Embryonic facial prominence (tissue), 1 donor: ENCODE measurements around the gene DDX19B.
"Not testable (repeated sequence)": the region's sequence is repeated elsewhere in the genome, so short reads cannot be mapped to it uniquely, and the experiment has no call there.

Experiments used
- DNase-seq: peaks from one replicate; pipeline ENCODE4 v3.0.0-alpha.2; 2016; ENCODE audit errors: extremely low spot score

Gene DDX19B

DNA sequence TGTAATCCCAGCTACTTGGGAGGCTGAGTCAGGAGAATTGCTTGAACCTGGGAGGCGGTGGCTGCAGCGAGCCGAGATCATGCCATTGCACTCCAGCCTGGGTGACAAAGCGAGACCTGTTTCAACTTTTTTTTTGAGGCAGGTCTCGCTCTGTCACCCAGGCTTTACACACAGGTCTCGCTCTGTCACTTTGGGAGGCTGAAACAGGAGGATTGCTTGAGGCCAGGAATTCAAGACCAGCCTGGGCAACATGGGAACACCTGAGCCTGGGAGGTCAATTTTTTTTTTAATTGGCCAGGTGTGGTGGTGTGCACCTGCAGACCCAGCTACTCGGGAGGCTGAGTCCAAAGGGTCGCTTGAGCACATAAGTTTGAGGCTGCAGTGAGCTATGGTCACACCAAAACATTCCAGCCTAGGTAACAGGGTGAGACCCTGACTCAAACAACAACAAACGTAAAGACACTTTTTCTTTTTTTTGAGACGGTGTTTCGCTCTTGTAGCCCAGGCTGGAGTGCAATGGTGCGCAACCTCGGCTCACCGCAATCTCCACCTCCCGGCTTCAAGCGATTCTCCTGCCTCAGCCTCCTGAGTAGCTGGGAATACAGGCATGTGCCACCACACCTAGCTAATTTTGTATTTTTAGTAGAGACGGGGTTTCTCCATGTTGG, 11.5 kb upstream of the DDX19B start:
- not testable (repeated sequence) for DNase-seq

- DNase-seq, result peak; percentile 98
Observed at GRCh38 chr16:70289229-70290094, 9.5 kb upstream of the DDX19B start, which contains the start of gene AARS1. Gene AARS1 (minus strand): TSS chr16:70289506. CDS start chr16:70282763, 6,743 bp downstream.

DNA sequence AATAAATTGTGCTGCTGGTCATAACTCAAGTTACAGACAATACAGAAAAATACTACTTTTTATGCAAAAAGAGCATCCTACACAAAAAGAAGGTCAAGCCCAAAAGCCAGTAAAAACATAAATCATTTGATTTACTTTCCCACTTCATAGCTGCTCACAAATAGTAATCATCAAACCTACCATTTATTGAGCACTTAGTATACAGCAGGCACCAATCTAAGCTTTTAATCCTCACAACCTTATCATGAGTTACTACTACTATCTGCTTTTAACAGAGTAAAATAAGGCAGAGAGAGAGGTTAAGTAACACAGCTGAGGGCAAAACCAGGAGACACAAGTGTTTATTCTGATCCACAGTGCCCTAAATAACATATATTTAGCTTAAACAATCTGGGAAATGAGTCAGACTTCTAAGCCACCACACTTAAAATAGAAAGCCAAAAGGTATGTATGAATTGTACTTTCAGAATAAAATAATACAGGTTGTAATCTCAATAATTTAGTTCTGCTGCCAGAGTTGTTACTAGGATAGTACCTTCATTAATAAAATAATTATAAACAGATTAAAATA, 8.0 kb upstream of the DDX19B start:
- no peak for DNase-seq

- not testable (repeated sequence) for DNase-seq
Observed at GRCh38 chr16:70292148-70292547, 6.8 kb upstream of the DDX19B start.

- no peak for DNase-seq
Observed at GRCh38 chr16:70294385-70295025, 4.5 kb upstream of the DDX19B start.

DNA sequence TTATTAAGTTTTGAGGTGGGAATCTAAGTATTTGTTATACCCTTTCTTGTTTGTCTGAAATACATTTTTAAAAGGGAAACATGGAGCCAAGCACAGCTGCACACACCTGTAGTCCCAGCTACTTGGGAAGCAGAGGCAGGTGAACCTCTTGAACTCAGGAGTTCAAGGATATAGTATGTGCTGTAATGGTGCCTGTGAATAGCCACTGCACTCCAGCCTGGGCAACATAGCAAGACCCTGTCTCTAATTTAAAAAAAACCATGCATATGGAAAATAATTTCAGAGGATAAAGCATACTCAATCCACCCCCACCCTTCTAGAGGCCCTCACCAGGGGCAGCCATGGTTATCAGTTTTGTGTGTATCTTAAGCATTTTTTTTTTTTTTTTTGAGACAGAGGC, 3.4 kb upstream of the DDX19B start:
- DNase-seq, result no peak

DNA sequence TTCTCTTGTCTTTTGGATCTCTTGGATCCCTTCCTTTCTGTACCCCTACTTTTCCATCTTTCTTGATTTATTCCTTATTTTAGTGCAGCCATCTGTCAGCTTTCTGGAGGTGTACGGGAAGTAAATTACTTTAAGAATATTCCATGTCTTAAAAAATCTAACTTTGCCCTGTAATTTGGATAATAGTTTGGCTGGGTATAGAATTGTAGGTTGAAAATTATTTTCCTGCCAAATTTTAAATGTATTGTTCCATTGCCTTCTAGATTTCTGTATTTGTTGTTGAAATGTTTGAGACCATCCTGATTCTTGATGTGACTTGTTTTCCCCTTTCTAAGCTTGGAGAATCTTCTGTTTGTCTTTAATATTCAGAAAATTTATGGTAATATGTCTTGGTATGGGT, 2.1 kb downstream of the DDX19B start:
- DNase-seq, result no peak

DNA sequence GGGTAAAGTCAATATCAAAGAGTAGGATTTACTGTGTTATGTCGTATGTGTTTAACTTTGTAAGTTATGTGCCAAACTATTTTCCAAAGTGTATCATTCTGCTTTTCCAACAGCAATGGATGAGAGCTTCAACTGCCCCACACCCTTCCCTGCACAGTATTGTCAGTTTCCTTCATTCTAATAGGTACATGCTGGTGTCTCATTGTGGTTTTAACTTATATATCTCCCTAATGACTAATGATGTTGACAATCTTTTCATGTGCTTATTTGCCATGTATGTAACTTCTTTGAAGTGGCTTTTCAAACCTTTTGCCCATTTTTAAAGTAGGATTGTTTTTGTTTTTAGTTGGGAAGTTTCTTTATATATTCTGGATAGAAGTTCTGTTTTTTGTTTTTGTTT, 3.8 kb downstream of the DDX19B start:
- DNase-seq, result no peak

- no peak for DNase-seq
Observed at GRCh38 chr16:70304892-70305448, 6.0 kb downstream of the DDX19B start.

GRCh38 chr16:70306880-70307279, 7.9 kb downstream of the DDX19B start:
- DNase-seq, result no peak

- DNase-seq, result not testable (repeated sequence)
Observed at GRCh38 chr16:70307726-70308125, 8.7 kb downstream of the DDX19B start.

DNA sequence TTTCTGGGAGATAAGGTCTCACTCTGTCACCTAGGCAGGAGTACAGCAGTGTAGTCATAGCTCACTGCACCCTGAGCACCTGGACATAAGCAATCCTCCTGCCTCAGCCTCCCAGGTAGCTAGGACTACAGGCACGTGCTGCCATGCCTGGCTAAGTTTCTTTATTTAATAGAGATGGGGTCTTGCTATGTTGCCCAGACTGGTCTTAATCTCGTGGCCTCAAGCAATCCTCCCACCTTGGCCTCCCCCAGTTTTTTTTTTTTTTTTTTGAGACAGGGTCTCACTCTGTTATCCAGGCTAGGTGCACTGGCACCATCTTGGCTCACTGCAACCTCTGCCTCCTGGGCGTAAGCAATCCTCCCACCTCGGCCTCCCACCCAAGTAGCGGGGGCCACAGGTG, 21.1 kb downstream of the DDX19B start:
- DNase-seq, result no peak

DNA sequence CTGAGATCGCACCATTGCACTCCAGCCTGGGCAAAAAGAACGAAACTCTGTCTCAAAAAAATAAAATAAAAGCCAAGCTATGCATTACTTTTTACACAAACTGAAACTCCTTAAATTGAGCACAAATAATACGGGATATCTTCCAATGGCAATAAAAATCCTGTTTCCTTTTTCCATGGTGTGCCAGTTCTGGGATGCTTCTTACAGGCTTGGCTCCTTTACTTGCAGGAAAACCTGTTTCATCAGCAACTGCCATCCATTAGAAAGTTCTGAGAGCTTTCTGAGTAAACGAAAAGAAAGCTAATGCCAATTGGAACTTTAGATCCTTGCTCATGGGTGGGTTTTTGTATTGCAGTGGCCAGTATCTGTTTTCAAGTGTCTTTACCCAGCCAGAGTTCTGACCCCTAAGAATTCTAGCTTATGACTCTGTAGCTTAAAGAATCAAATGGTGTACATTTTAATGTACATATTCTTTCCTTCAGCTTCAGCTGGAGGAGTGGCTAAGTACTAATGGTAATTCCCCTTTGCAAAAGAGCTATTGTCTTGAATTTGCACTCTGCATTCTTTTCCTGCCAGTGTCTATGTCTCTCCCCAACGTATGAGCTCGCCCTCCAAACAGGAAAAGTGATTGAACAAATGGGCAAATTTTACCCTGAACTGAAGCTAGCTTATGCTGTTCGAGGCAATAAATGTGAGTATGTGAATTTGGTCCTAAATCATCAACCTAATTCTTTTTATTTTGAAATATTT, 26.2 kb downstream of the DDX19B start:
- DNase-seq, result no peak

DNA sequence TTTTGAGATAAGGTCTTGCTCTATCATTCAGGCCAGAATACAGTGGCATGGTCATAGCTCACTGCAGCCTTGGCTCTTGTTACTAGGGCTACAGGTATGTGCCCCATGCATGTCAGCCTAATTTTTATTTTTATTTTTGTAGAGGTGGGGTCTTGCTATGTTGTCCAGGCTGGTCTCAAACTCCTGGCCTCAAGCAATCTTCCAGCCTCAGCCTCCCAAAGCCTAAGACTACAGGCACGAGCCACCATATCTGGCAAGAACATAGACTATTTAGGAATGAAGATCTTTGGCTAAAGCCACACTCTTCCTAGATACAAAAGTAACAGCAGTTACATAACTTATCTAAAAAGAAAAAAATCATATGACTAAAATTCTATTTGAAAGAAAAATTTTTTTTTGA, 32.1 kb downstream of the DDX19B start:
- DNase-seq, result no peak

GRCh38 chr16:70331588-70332358, 32.8 kb downstream of the DDX19B start:
- DNase-seq, result no peak

GRCh38 chr16:70332728-70333127, 33.7 kb downstream of the DDX19B start:
- not testable (repeated sequence) for DNase-seq

DNA sequence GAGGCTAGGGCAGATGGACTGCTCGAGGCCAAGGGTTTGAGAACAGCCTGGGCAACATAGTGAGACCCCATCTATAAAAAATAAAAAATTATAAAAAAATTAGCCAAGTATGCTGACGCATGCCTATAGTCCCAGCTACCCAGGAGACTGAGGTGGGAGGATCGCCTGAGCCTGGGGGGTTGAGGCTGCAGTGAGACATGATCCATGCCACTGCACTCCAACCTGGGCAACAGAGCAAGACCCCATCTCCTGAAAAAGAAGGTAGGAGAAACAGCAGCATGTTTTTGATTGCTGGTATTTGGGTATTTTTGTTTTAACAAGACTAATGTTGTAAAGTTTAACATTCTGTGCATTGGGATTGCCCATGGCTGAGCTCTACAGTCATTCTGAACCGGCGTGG, 38.8 kb downstream of the DDX19B start:
- no peak for DNase-seq

GRCh38 chr16:70341600-70341999, 42.6 kb downstream of the DDX19B start:
- no peak for DNase-seq

DNA sequence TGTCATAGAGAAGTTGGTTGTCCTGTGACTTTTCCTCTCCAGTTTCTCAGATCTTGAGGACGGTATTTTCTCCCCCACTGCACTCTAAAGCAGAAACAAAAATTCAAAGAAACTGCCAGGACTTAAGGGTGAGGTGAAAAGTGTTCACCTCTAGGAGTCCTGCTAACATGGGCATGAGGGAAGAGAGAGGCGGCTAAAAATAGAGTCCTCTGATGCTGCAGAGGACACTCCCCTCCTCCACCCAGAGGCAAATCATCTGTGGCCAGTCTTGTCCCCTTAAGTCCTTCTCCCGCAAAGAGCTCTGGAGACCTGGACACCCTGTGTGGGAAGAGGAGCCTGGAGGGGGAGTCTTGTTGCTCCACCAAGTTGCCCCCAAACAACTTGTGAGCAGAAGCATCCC, 43.0 kb downstream of the DDX19B start:
- no peak for DNase-seq

DNA sequence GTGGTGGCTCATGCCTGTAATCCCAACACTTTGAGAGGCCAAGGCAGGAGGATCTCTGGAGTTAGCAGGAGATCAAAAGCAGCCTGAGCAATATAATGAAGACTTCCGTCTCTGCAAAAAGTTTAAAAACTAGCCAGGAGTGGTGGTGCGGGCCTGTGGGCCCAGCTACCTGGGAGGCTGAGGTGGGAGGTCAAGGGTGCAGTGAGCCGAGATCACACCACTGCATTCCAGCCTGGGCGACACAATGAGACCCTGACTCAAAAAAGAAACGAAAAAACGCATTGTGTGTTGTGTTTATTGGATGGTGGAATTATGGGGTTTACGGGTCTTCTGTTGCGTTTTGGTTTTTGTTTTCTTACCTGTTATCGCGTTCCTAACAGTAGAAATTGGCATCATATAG, 46.9 kb downstream of the DDX19B start:
- no peak for DNase-seq
